ENCODE measurements around the gene OR7E24.
"Not testable (repeated sequence)": the region's sequence is repeated elsewhere in the genome, so short reads cannot be mapped to it uniquely, and the experiment has no call there.

OR7E24 gene

DNA sequence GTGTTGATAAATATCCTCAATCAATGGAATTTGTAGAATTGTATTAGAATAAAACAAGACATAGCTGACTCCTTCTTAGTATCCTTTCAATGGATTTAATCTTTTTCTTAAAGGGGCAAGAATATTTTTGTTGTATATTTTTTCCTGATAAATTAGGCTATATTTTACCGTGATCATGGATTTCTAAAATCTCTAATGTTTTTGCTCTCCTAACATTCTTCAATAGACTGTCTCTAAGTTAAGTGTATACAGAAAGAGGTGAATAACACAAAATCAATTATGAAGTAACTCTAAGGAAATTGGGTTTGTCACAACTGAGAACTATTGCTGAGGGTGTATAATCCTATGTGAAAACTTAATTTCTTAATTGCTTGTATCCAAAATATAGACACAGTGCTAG is at the start of gene OR7E24:
TSS of gene OR7E24 (plus strand) at position 301 of the 400 bp plus-strand sequence. CDS start 114 bp downstream, outside the sequence.
- Histone ChIP-seq H3K4me1 (no peaks in the 10 kb centered on the region), H3K27me3 (ENCODE audit: control insufficient read depth, insufficient read depth, low read length) (no peaks in the 10 kb centered on the region)

DNA sequence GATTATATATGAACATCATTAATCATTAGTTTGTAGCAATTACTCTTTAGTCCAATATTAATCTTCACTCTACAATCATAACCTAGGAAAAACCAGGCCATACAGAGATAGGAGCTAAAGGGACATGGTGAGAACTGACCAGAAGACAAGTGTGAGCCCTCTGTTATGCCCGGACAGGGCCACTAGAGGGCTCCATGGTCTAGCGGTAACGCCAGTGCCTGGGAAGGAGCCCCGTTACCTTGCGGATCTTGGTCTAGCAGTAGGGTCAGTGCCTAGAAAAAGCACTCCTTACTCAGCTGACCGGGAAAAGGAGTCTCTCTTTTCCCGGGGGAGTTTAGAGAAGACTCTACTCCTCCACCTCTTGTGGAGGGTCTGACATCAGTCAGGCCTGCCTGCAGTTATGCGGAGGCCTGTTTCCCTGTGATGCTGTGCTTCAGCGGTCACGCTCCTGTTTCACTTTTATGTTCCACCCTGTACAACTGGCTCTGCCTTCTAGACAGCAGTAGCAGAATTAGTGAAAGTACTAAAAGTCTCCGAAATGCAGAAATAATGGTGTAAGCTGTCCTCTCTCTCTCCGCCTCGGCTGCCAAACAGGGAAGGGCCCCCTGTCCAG is 45.1 kb upstream of the OR7E24 start:
- Histone ChIP-seq H3K4me3 (ENCODE audit: low read depth, low read length) (no peak overlapping the region), H3K9me3 (ENCODE audit: control insufficient read depth, low read length) (no peaks in the 10 kb centered on the region), H3K27ac (no peak overlapping the region), H3K79me2 (no peaks in the 10 kb centered on the region), H3K27me3 (ENCODE audit: control insufficient read depth, insufficient read depth, low read length) (no peaks in the 10 kb centered on the region), H3K4me1 (no peaks in the 10 kb centered on the region), H2AFZ (peak overlapping the region; percentile 7), H3K9ac (no peak overlapping the region), H3K36me3 (ENCODE audit: control insufficient read depth, insufficient read depth, low read length) (no peaks in the 10 kb centered on the region), H3K4me2 (ENCODE audit: low read length) (peak overlapping the region; percentile 60)
- TF ChIP-seq CTCF (IDR thresholded peaks at IDR 0.05): peak; percentile 81

More for the DNA sequence above, at the start of gene OR7E24:
- H3K27ac ChIP-seq: no peak within 1 kb of the TSS
- H3K79me2 ChIP-seq: no peaks in the 10 kb centered on the region
- no peak for TF ChIP-seq CTCF (IDR thresholded peaks at IDR 0.05)
- no peak within 1 kb of the TSS for H3K4me3 ChIP-seq (ENCODE audit: low read depth, low read length)
- H3K9ac ChIP-seq: no peak within 1 kb of the TSS
- H3K4me2 ChIP-seq (ENCODE audit: low read length): no peak within 1 kb of the TSS
- no peaks in the 10 kb centered on the region for H3K36me3 ChIP-seq (ENCODE audit: control insufficient read depth, insufficient read depth, low read length)
- no peaks in the 10 kb centered on the region for H3K9me3 ChIP-seq (ENCODE audit: control insufficient read depth, low read length)
- no peak within 1 kb of the TSS for H2AFZ ChIP-seq

GRCh38 chr19:9219489-9219888 is 31.2 kb upstream of the OR7E24 start, which contains the start of gene OR7D4:
TSS of gene OR7D4 (minus strand) at chr19:9219589. CDS start at chr19:9214837, 4,752 bp downstream.
- no peak within 1 kb of the TSS for H3K4me2 ChIP-seq (ENCODE audit: low read length)
- no peak within 1 kb of the TSS for H2AFZ ChIP-seq
- no peak within 1 kb of the TSS for H3K9ac ChIP-seq
- H3K4me3 ChIP-seq (ENCODE audit: low read depth, low read length): no peak within 1 kb of the TSS
- no peaks in the 10 kb centered on the region for H3K79me2 ChIP-seq
- H3K27me3 ChIP-seq (ENCODE audit: control insufficient read depth, insufficient read depth, low read length): no peaks in the 10 kb centered on the region
- H3K36me3 ChIP-seq (ENCODE audit: control insufficient read depth, insufficient read depth, low read length): no peaks in the 10 kb centered on the region
- H3K9me3 ChIP-seq (ENCODE audit: control insufficient read depth, low read length): no peaks in the 10 kb centered on the region
- TF ChIP-seq CTCF (IDR thresholded peaks at IDR 0.05): no peak
- no peaks in the 10 kb centered on the region for H3K4me1 ChIP-seq
- no peak within 1 kb of the TSS for H3K27ac ChIP-seq

- H3K4me3 ChIP-seq (ENCODE audit: low read depth, low read length): no peak overlapping the region
- no peak overlapping the region for H3K4me2 ChIP-seq (ENCODE audit: low read length)
- H2AFZ ChIP-seq: no peak overlapping the region
- no peak for TF ChIP-seq CTCF (IDR thresholded peaks at IDR 0.05)
- H3K27ac ChIP-seq: no peak overlapping the region
- no peaks in the 10 kb centered on the region for H3K36me3 ChIP-seq (ENCODE audit: control insufficient read depth, insufficient read depth, low read length)
- no peaks in the 10 kb centered on the region for H3K79me2 ChIP-seq
- H3K4me1 ChIP-seq: no peaks in the 10 kb centered on the region
- no peaks in the 10 kb centered on the region for H3K27me3 ChIP-seq (ENCODE audit: control insufficient read depth, insufficient read depth, low read length)
- no peaks in the 10 kb centered on the region for H3K9me3 ChIP-seq (ENCODE audit: control insufficient read depth, low read length)
- H3K9ac ChIP-seq: no peak overlapping the region
Observed at GRCh38 chr19:9251236-9251635, 506 bp downstream of the OR7E24 start.

DNA sequence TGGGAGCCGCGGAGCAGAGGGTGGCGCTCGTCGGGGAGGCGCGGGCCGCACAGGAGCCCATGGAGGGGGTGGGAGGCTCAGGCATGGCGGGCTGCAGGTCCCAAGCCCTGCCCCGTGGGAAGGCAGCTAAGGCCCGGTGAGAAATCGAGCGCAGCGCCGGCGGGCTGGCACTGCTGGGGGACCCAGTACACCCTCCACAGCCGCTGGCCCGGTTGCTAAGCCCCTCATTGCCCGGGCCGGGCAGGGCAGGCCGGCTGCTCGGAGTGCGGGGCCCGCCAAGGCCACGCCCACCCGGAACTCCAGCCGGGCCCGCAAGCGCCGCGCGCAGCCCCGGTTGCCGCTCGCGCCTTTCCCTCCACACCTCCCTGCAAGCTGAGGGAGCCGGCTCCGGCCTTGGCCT is 32.8 kb downstream of the OR7E24 start:
- not testable (repeated sequence) for H3K4me2 ChIP-seq (ENCODE audit: low read length); H3K4me1 ChIP-seq; H3K9ac ChIP-seq; H3K27ac ChIP-seq; H3K36me3 ChIP-seq (ENCODE audit: control insufficient read depth, insufficient read depth, low read length); H3K9me3 ChIP-seq (ENCODE audit: control insufficient read depth, low read length); H2AFZ ChIP-seq; H3K79me2 ChIP-seq; H3K27me3 ChIP-seq (ENCODE audit: control insufficient read depth, insufficient read depth, low read length); H3K4me3 ChIP-seq (ENCODE audit: low read depth, low read length)

All from parathyroid adenoma (tissue), 2 donors.